Upper lobe of left lung (tissue), 4 donors: ENCODE measurements around the gene MED27.

Experiments
- CTCF ChIP-seq, 6 experiments: fragments of 450-650 bp in 4 of 6; fragments of 200-600 bp in 2 of 6; sonication (generic) in 2 of 6; IDR thresholded peaks; one replicate each; pipeline ENCODE4 v1.5.1; 2016 to 2019; ENCODE audit warnings: antibody characterized with exemption in 6 of 6
- EP300 ChIP-seq, 4 donors: sonication (generic); formaldehyde crosslinking; IDR thresholded peaks; one replicate each; pipeline ENCODE4 v1.5.1; 2017; ENCODE audit warnings: antibody characterized with exemption in 4 of 4, control low read depth in 2 of 4
- POLR2A ChIP-seq, 4 donors: fragments of 450-650 bp; IDR thresholded peaks; one replicate each; pipeline ENCODE4 v1.5.1; 2016 to 2017; ENCODE audit warnings: antibody characterized with exemption in 4 of 4, mild to moderate bottlenecking in 2 of 4
- POLR2AphosphoS5 ChIP-seq, 2 donors: sonication (generic); formaldehyde crosslinking; IDR thresholded peaks; one replicate each; pipeline ENCODE4 v1.5.1; 2017; ENCODE audit warnings: antibody characterized with exemption in 2 of 2

- TF ChIP-seq CTCF (IDR thresholded peaks at IDR 0.05) (no peak), POLR2A (IDR thresholded peaks at IDR 0.05) (no peak), POLR2AphosphoS5 (IDR thresholded peaks at IDR 0.05) (no peak), EP300 (IDR thresholded peaks at IDR 0.05) (no peak)
Measured at GRCh38 chr9:131837836-131838235, 241.8 kb downstream of the MED27 start.
